Measurements from ENCODE around the gene ITGA1.

DNA sequence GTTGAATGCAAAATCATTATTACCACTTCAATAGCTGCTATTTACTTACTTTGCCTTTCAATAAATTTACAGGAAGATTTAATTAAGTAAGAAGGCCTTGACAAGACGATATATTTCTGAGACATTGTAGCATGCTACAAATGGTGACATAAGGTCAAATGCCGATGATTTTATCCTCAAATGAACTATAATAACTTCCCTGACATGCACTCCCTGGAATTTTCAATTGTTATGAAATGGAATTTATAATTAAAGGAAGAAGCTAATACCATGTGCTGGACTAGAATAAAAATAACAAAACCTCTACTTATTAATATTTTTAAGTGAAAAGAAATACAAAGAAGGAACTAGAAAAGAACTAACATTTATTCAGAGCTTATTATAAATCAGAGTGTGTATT lies 30.2 kb upstream of the ITGA1 start:
- TF ChIP-seq, protein P1, sequence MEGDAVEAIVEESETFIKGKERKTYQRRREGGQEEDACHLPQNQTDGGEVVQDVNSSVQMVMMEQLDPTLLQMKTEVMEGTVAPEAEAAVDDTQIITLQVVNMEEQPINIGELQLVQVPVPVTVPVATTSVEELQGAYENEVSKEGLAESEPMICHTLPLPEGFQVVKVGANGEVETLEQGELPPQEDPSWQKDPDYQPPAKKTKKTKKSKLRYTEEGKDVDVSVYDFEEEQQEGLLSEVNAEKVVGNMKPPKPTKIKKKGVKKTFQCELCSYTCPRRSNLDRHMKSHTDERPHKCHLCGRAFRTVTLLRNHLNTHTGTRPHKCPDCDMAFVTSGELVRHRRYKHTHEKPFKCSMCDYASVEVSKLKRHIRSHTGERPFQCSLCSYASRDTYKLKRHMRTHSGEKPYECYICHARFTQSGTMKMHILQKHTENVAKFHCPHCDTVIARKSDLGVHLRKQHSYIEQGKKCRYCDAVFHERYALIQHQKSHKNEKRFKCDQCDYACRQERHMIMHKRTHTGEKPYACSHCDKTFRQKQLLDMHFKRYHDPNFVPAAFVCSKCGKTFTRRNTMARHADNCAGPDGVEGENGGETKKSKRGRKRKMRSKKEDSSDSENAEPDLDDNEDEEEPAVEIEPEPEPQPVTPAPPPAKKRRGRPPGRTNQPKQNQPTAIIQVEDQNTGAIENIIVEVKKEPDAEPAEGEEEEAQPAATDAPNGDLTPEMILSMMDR (IDR thresholded peaks at IDR 0.05): no peak
- TF ChIP-seq EZH2 (IDR thresholded peaks at IDR 0.05; ENCODE audit: borderline replicate concordance, insufficient read depth, low read depth, low read length, poor library complexity, severe bottlenecking): no peak

Measured in B cell (primary cell).